GM18499 (cell line): ENCODE measurements around the gene OBSCN.

Experiments used
- ATAC-seq: cut with Tn5 transposase; IDR thresholded peaks from one replicate; pipeline ENCODE4 v1.9.1; 2021; ENCODE audit warnings: moderate number of reproducible peaks; ENCODE audit not compliant: insufficient read depth, unreplicated experiment

Gene OBSCN

DNA sequence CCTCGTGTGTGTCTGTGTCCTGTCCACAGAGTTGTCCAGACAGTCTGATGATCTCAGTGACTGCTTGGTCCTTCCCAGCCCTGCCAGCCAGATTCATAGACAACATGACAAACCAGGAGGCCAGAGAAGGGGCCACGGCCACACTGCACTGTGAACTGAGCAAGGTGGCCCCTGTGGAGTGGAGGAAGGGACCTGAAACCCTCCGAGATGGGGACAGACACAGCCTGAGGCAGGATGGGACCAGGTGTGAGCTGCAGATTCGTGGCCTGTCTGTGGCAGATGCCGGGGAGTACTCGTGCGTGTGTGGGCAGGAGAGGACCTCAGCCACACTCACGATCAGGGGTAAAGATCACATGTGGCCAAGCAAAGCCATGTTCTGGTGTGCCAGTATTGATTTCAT lies 96.4 kb downstream of the OBSCN start:
- ATAC-seq, result no peak

DNA sequence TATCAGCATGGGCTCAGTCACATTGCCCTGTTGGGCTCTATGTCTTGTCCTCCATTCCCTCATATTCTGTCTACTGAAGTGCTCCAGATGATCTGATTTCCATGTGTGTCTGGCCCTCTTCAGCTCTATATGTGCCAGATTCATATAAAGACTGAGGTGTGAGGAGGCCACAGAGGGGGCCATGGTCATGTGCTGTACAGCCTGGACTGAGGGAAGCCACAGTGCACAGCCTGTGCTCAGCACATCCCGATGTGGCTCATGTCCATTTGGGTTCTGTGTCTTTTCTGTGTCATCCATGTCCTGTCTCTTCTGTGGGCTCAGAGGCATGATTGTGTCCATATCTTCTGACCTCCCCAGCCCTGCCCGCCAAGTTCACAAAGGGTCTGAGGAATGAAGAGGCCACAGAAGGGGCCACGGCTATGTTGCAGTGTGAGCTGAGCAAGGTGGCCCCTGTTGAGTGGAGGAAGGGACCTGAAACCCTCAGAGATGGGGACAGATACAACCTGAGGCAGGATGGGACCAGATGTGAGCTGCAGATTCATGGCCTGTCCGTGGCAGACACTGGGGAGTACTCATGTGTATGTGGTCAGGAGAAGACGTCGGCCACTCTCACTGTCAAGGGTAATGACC lies 97.0 kb downstream of the OBSCN start:
- ATAC-seq, result no peak

DNA sequence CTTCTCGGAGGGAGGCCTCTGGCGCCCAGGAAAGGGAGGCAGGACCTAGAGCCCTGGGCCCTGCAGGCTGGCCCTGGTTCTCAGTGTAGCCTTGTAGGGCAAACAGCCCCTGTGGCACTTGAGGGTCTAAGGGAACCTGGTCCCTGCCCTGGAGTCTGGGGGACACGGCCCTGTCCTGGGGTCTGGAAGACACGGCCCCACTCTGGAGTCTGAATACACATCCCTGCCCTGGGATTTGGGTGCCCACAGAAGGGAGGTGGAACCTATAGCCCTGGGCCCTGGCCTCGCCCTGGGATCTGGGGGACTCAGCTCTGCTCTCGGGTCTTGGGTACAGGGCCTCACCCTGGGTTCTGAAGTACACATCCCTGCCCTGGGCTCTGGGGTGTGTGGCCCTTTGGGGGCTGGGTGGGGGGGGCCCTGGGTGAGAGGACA lies 97.9 kb downstream of the OBSCN start:
- ATAC-seq, result no peak

DNA sequence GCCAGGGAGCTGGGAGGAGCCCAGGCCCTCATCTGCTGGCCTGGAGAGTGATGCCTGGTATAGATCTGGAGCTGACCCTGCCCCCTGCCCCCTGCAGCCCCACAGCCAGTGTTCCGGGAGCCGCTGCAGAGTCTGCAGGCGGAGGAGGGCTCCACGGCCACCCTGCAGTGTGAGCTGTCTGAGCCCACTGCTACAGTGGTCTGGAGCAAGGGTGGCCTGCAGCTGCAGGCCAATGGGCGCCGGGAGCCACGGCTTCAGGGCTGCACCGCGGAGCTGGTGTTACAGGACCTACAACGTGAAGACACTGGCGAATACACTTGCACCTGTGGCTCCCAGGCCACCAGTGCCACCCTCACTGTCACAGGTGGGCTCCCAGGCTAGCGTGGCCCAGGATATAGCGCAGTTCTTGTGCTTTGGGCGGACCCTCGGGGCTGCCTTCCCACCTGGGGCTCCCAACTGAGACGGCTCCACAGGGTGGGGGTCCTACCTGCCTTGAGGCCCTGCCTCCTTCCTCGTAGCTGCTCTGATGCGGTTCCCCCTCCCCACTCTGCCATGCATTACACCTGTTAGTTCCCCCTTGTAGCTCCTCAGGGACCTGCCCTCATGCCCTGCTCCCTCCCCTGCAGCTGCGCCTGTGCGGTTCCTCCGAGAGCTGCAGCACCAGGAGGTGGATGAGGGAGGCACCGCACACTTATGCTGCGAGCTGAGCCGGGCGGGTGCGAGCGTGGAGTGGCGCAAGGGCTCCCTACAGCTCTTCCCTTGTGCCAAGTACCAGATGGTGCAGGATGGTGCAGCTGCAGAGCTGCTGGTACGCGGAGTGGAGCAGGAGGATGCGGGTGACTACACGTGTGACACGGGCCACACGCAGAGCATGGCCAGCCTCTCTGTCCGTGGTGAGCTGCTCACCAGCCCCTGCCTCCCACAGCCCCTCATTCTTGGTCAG lies 98.7 kb downstream of the OBSCN start:
- no peak for ATAC-seq

DNA sequence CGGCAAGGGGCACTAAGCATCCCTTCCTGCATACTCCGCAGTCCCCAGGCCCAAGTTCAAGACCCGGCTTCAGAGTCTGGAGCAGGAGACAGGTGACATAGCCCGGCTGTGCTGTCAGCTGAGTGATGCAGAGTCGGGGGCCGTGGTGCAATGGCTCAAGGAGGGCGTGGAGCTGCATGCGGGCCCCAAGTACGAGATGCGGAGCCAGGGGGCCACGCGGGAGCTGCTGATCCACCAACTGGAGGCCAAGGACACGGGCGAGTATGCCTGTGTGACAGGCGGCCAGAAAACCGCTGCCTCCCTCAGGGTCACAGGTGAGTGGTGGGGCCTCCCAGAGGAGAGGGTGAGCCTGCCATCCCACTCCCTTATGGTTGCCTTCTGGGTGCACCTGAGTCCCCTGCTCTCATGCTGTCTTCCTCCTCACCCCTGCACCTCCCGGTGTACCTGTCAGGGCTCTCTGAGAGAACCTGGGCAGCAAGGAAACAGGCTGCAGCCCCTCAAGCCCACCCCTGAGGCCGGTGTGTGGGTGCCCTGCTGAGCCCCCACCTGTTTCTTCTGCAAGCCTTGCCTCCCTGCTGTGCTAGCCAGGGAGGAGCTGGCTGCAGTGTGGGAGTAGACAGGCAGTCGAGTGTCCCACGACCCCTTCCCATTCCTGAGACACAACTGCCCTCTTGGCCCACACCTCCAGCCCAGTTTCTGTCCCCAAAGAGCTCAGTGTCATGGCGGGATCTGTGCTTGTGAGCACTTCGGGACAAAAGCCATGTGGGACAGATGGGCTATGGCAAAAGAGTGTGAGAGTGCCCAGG lies 99.6 kb downstream of the OBSCN start:
- no peak for ATAC-seq

DNA sequence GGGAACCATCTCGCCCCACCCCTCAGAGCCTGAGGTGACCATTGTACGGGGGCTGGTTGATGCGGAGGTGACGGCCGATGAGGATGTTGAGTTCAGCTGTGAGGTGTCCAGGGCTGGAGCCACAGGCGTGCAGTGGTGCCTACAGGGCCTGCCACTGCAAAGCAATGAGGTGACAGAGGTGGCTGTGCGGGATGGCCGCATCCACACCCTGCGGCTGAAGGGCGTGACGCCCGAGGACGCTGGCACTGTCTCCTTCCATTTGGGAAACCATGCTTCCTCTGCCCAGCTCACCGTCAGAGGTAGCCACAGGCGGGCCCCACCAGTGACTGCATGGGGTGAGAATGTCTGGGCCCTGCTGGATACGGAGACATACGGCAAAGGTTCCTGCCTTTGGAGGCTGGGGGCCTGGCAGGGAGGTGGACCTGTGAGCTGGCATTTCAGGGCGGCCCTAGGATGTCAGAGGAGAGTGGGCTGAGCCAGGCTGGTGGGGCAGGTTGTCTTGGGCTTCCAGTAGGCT lies 100.3 kb downstream of the OBSCN start:
- no peak for ATAC-seq

DNA sequence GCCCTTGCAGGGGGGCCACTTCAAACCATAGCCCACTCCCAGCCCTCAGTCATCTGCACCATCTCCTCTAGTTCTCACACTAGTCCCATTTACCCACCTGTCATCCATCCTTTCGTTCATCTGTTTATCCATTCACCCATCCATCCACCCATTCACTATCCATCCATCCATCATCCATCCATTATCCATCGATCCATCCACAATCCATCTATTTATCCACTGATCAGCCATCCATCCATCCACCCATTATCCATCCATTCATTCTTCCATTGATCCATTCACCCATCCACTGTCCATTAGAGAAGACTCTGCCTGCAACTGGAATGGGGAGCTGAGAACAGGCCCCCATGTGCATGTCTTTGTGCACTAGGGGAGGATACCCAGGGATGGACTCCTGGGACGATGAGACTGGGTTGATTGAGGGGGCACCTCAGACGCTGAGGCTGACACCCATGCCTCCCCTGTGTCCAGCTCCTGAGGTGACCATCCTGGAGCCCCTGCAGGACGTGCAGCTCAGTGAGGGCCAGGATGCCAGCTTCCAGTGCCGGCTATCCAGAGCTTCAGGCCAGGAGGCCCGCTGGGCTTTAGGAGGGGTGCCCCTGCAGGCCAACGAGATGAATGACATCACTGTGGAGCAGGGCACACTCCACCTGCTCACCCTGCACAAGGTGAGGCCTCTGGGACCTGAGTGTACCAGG lies 100.9 kb downstream of the OBSCN start:
- ATAC-seq, result no peak

DNA sequence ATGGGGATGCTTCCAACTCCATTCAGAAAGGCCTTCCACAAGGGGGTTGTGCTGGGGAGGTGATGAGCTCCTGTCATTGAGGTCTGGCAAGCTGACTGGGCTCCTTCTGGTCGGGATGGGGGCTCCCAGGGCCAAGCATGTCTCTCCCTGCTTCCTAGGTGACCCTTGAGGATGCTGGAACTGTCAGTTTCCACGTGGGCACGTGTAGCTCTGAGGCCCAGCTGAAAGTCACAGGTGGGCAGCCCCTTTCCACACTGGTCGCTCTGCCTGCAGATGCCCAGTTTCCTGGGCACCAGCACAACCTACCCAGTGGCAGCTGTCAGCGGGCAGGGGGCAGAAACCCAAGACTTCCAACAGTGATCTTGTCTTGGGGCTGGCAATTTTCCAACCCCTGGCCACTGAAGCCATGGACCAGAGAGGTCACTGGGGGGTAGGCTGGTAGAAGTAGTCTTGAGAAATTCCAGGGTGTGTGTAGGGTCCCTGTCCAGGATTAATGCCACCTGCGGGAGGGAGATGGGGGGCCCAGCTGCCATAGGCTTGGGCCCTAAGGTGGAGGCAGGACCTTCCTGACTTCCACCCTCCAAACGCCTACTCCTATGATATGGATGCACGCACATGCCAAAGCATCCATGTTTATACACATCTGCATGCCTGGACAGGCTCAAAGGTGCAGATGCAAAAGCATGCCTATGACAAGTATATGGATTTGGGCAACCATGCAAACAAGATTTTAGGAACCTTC lies 101.7 kb downstream of the OBSCN start:
- no peak for ATAC-seq

DNA sequence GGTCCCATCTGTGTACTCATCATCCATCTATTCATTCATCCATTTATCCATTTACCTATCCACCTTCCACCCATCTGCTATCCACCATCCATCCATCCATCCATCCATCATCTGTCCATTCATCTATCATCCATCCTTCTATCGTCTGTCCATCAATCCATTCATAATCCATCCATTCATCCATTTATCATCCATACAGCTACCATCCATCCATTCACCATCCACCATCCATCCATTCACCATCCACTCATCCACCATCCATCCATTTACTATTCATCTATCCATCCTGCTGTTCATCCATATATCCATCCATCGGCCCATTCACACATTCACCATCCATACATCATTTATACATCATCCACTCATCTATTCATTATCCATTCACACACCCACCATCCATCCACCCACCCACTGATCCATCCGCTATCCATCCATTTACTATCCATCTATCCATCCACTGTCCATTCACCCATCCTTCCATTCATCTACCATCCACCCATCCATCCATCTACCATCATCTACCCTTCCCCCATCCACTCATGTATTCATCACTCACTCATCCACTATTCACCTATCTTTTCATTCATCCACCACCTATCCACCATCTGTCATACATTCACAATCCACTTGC lies 102.4 kb downstream of the OBSCN start:
- no peak for ATAC-seq

DNA sequence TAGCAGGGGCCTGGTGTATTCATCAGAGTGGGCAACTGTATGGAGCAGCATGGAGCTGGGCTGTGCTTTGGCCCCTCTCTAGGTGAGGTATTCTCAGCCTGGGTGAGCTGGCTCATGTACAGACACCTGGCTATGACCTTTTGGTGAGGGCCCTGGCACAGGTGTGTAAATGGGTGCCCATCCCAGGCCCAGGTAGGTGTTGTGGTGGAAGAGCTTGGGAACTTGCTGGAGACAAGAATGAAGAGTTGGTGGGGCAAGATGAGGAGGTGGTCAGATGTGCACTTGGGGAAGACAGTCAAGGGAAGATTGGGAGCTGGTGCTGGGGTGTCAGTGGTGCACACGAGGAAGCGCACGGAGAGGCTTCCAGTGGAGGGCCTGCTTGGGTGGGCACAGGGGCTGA lies 103.2 kb downstream of the OBSCN start:
- no peak for ATAC-seq

DNA sequence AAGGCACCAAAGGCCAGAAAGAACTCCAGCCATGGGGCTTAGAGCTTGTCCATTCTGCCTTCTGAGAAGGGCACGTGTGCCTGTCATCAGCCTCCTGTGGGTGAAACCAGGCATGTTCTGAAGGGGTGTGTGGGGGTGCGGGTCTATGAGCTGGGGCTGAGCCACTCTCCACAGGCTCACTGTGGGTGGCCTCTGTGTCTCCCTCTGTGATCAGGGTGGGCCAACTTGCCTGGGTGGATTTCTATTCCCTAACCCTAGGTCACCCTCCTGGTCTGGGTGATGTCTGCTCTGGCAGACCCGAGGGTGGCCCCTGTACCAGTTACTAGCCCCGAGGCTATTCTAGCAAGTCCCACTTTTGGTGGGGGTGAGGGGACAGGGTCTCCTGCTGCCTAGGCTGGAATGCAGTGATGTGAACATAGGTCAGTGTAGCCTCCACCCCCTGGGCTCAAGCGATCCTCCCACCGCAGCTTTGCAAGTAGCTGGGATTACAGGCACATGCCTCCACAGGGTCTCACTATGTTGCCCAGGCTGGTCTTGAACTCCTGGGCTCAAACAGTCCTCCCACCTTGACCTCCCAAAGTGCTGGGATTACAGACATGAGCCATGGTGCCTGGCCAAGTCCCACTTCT lies 104.4 kb downstream of the OBSCN start:
- ATAC-seq, result no peak

DNA sequence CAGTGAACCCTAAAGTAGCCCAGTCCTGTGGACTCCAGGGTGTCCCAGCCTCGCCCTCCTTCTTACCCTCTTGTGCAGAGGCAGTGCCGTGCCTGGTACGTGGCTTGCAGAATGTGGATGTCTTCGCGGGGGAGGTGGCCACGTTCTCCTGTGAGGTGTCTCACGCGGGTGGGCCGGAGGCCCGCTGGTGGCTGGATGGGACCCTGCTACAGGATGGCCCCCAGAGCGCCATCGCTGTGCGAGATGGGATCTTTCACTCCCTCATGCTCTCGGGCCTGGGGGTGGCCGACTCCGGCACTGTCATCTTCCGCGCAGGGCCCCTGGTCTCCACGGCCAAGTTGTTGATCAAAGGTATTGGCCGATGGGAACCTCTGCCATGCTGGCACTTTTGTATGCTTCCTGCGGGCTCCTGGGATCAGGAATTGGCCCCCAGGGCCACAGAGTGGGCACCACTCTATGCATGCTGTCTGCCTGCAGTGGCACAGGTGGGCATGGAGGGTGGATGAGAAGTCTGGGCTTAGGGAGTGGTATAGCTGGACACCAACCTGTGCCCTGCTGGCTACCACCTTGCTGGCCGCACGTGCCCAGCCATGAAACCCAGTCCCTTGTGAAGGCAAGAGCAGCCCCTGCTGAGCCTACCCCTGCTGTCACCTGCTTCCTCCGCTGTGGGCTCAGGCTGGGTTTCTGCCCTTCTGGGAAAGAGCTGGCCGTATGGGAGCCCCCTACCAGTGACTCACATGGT lies 105.9 kb downstream of the OBSCN start:
- ATAC-seq, result no peak

DNA sequence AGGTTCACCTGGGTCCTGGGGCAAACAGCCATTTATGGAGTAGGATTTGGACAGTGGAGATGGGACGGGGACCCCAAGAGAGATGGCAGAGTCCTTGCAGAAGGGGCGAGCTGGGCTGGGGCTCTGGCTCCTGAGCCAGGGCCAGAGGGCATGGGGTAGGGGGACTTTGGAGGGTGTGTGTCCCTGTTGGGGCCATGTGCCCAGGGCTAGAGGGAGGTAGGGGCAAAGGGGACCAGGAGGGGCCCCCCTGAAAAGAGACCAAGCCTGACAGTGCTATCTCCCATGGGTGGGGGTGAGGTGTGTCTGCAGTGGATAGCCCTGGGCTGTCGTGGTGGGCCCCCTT lies 106.4 kb downstream of the OBSCN start:
- ATAC-seq, result no peak

DNA sequence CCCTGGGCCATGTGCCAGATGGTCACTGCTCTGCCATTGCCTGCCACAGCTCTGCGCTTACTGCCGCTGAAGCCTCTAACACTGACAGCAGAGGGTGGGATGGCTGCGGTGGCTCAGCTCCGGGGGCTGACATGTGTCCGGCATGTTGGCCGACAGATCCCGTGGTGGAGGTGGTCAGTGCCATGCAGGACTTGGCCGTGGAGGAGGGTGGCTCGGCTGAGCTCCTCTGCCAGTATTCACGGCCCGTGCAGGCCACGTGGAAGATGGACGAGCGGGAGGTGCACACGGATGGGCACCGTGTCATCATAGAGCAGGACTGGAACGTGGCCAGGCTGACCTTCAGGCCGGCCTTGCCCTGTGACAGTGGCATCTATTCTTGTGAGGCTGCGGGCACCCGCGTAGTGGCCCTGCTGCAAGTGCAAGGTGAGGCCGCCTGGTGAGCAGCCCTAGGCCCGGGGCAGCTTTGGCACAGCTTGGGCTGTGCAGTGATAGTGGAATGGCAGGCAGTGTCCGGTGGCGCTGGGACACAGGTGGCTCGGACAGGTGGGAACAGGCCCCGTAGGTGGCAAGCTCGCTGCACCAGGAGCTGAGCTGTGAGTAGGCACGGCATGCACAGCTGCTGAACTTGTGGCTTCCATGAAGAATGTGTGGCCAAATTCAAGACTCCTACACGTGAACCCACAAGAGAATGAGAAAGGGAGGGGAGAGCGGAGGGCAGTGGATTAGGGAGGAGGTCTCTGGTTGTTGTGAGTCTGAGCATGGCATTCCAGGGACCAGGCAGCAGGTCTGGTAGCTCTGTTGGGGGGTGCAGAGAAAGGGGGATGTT lies 107.0 kb downstream of the OBSCN start:
- no peak for ATAC-seq

DNA sequence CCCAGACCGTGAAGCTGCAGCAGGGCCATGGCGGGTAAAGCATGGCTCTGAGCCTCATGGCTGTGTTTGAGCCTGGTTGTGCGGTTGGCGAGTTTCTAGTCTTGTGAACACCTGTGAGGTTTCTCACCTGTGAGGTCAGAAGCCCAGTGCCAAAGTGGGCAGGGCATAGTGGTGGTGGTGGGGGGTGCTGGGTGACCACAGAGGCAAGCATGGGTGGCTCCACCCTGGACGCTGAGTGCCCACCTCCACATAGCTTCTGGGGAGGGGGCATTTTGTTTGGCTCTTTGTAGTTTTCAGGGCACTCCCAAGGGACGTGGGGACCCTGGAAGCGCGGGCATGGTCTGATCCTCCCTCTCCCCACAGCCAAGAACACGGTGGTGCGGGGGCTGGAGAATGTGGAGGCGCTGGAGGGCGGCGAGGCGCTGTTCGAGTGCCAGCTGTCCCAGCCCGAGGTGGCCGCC lies 107.7 kb downstream of the OBSCN start:
- no peak for ATAC-seq

DNA sequence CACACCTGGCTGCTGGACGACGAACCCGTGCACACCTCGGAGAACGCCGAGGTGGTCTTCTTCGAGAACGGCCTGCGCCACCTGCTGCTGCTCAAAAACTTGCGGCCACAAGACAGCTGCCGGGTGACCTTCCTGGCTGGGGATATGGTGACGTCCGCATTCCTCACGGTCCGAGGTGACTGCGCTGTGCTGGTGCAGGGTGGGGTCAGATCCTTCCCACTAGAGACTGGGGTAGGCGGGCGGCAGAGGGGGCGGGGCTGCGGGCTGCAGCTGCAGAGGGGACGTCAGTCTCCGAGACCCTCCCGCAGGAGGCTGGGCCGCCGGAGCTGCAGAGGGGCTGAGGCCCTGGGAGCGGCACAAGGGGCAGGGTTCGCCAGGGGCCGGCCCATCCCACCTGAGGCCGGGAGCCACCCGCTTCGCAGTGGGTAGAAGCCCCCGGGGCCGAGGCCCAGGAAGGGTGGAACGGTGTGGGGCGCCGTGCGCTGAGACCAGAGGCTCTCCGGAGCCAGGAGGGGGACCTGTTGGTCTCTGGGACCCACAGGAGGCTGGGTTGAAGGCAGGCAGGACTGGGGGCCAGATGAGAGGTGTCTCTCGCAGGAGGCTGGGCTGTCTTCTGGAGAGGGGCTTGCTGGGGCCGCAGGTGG lies 108.2 kb downstream of the OBSCN start:
- ATAC-seq, result no peak
